Keratinocyte (primary cell): ENCODE results near the gene SIPA1L3. TPM values are rescaled to one million over a fixed set of nuclear protein-coding genes. Genes with fewer than 3 reads are reported as not detected.

Experiments
- DNase-seq: peaks from one replicate; pipeline ENCODE4 v3.0.0-alpha.2; 2011; ENCODE audit warnings: low read depth, missing footprints, low spot score
- FAIRE-seq: peaks from 2 replicates; lab custom pipeline; 2011; peaks lifted over from hg19 to GRCh38; lab: Jason Lieb, UNC
- H2AFZ ChIP-seq: 2 replicates; pipeline ENCODE4 v1.6.0; 2012; ENCODE audit warnings: low read length, control low read depth, inconsistent platforms; ENCODE audit not compliant: control insufficient read depth
- H3K27ac ChIP-seq: 2 replicates; pipeline ENCODE4 v1.5.1; 2011; ENCODE audit warnings: low read length; ENCODE audit not compliant: control insufficient read depth, insufficient read depth
- H3K27me3 ChIP-seq: 3 replicates; pipeline ENCODE4 v1.6.0; 2011; ENCODE audit warnings: low read length; ENCODE audit not compliant: control insufficient read depth, insufficient read depth; ENCODE audit errors: extremely low read depth
- H3K36me3 ChIP-seq, 2 experiments: 2 replicates in 1 of 2; 3 replicates in 1 of 2; pipeline ENCODE4 v1.5.1; 2011; ENCODE audit warnings: low read length in 2 of 2, mild to moderate bottlenecking in 1 of 2; ENCODE audit not compliant: control insufficient read depth in 2 of 2, insufficient read depth in 2 of 2; ENCODE audit errors: extremely low read depth in 1 of 2
- H3K4me1 ChIP-seq: 3 replicates; pipeline ENCODE4 v1.5.1; 2011; ENCODE audit warnings: low read length; ENCODE audit not compliant: control insufficient read depth, insufficient read depth; ENCODE audit errors: extremely low read depth
- H3K4me2 ChIP-seq: 3 replicates; pipeline ENCODE4 v1.6.0; 2011; ENCODE audit warnings: low read depth, low read length; ENCODE audit not compliant: control insufficient read depth, insufficient read depth; ENCODE audit errors: extremely low read depth
- H3K4me3 ChIP-seq, 3 experiments: fragments of 200-600 bp in 1 of 3; sonication (generic) in 1 of 3; 2 replicates in 2 of 3; 3 replicates in 1 of 3; pipeline ENCODE4 v1.5.1; 2011 to 2016; ENCODE audit warnings: low read length in 3 of 3, mild to moderate bottlenecking in 3 of 3, control low read depth in 2 of 3, inconsistent platforms in 1 of 3, low read depth in 1 of 3, mixed read lengths in 1 of 3, mixed run types in 1 of 3, moderate library complexity in 1 of 3; ENCODE audit not compliant: control insufficient read depth in 2 of 3, insufficient read depth in 2 of 3; ENCODE audit errors: extremely low read depth in 1 of 3
- H3K79me2 ChIP-seq: 2 replicates; pipeline ENCODE4 v1.6.0; 2012; ENCODE audit warnings: low read length; ENCODE audit not compliant: control insufficient read depth, insufficient read depth
- H3K9ac ChIP-seq: 3 replicates; pipeline ENCODE4 v1.6.0; 2011; ENCODE audit warnings: low read length; ENCODE audit not compliant: control insufficient read depth, insufficient read depth; ENCODE audit errors: extremely low read depth
- H3K9me1 ChIP-seq: 3 replicates; pipeline ENCODE4 v1.6.0; 2011; ENCODE audit warnings: low read length; ENCODE audit not compliant: control insufficient read depth, insufficient read depth; ENCODE audit errors: extremely low read depth
- H3K9me3 ChIP-seq: 2 replicates; pipeline ENCODE4 v1.5.1; 2012; ENCODE audit warnings: low read depth, low read length; ENCODE audit not compliant: control insufficient read depth
- H4K20me1 ChIP-seq: 3 replicates; pipeline ENCODE4 v1.6.0; 2011; ENCODE audit warnings: low read length; ENCODE audit not compliant: control insufficient read depth, insufficient read depth; ENCODE audit errors: extremely low read depth
- EZH2 ChIP-seq: IDR thresholded peaks from one replicate; pipeline ENCODE4 v1.6.1; 2012; ENCODE audit warnings: inconsistent platforms, mild to moderate bottlenecking, low read length, moderate library complexity
- dilution Hi-C: fragments of 300-500 bp; cut with MboI; formaldehyde crosslinking; loops from one replicate; pipeline ENCODE4 v1.7.0; 2020; ENCODE audit warnings: low sequenced_read_pairs; ENCODE audit not compliant: extremely low pct_ligation_motif_present
- polyA plus RNA-seq, 5 experiments: library from polyadenylated mRNA; depleted of rRNA in 3 of 5; stranded (reverse) in 3 of 5; stranded (forward) in 1 of 5; unstranded in 1 of 5; fragments of >200 nt; gene quantifications; 1 replicate in 1 of 5; 2 replicates in 3 of 5; 3 replicates in 1 of 5; pipeline versions ENCODE4 v1.2.1 to v1.2.3, GENCODE V29; 2011 to 2012; ENCODE audit warnings: missing spikeins in 2 of 5, low read depth in 1 of 5, low replicate concordance in 1 of 5
- TF ChIP-seq, protein P1 (sequence below), 3 experiments: IDR thresholded peaks in 1 of 3; conservative IDR thresholded peaks in 1 of 3; optimal IDR thresholded peaks in 1 of 3; 2 replicates in 2 of 3; 3 replicates in 1 of 3; pipeline versions ENCODE3 to v1.5.1; 2011; ENCODE audit warnings: low read length in 3 of 3, mild to moderate bottlenecking in 3 of 3, moderate library complexity in 2 of 3, control low read depth in 1 of 3, inconsistent platforms in 1 of 3; ENCODE audit not compliant: insufficient read depth in 2 of 3; ENCODE audit errors: extremely low read depth in 1 of 3

SIPA1L3 gene
- polyA plus RNA-seq, 1 donor (not counting 4 experiments of a cell fraction or from before 2014, with no cell fraction given): 8.0 TPM

DNA sequence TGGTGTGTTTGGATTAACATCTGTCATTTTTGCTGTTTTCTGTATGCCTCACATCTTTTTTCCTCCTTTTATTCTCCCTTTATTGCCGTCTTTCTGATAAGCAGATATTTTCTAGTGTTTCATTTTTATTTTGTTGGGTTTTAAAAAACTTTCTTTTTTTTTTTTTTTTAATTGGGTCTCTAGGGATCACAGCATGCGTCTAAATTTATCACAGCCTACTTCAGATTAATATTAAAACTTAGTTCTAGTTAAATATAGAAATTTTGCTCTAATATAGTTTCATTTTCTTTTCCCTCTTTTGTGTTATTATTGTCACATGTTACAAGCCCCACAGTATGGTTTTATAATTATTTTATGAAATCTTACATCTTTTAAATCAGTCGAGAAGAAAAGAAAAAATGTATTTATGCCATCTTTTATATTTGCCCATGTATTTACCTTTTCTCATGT lies 52.7 kb downstream of the SIPA1L3 start:
- TF ChIP-seq, protein P1, sequence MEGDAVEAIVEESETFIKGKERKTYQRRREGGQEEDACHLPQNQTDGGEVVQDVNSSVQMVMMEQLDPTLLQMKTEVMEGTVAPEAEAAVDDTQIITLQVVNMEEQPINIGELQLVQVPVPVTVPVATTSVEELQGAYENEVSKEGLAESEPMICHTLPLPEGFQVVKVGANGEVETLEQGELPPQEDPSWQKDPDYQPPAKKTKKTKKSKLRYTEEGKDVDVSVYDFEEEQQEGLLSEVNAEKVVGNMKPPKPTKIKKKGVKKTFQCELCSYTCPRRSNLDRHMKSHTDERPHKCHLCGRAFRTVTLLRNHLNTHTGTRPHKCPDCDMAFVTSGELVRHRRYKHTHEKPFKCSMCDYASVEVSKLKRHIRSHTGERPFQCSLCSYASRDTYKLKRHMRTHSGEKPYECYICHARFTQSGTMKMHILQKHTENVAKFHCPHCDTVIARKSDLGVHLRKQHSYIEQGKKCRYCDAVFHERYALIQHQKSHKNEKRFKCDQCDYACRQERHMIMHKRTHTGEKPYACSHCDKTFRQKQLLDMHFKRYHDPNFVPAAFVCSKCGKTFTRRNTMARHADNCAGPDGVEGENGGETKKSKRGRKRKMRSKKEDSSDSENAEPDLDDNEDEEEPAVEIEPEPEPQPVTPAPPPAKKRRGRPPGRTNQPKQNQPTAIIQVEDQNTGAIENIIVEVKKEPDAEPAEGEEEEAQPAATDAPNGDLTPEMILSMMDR (optimal IDR thresholded peaks at IDR 0.05 in 1 of 3, IDR thresholded peaks at IDR 0.05 in 1 of 3, conservative IDR thresholded peaks at IDR 0.05 in 1 of 3; ENCODE audit: extremely low read depth in 1 of 3, insufficient read depth in 2 of 3, low read length in 3 of 3): no peak
- TF ChIP-seq EZH2: no peak

DNA sequence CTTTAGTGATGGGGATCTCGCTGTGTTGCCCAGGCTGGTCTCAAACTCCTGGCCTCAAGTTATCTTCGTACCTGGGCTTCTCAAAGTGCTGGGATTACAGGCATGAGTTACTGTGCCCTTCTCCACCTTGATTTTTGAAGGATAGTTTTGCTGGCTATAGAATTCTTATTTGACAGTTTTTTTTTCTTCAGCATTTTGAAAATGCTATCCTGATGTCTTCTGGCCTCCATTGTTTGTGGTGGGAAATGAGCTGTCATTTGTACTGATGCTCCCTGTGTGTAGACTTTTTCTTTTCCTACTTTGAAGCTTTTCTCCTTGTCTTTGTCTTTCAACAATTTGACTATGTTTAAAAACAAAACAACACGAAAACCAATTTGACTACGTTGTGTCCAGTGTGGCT lies 54.2 kb downstream of the SIPA1L3 start:
- Histone ChIP-seq H3K4me3 (no peak overlapping the region), H3K79me2 (peaks cover 14% of the 10 kb centered on the region), H3K9ac (no peak overlapping the region), H2AFZ (no peak overlapping the region), H3K27me3 (no peaks in the 10 kb centered on the region), H3K9me1 (peaks cover 2% of the 10 kb centered on the region), H3K4me1 (peaks cover 5% of the 10 kb centered on the region), H3K36me3 (no peaks in the 10 kb centered on the region), H3K4me2 (no peak overlapping the region), H3K27ac (no peak overlapping the region), H3K9me3 (no peaks in the 10 kb centered on the region), H4K20me1 (peaks cover 4% of the 10 kb centered on the region)
- DNase-seq (no peak), FAIRE-seq (no peak)
- dilution Hi-C loops: no loop called here
- TF ChIP-seq, protein P1 (optimal IDR thresholded peaks at IDR 0.05 in 1 of 3, IDR thresholded peaks at IDR 0.05 in 1 of 3, conservative IDR thresholded peaks at IDR 0.05 in 1 of 3; ENCODE audit: extremely low read depth in 1 of 3, insufficient read depth in 2 of 3, low read length in 3 of 3): no peak
- TF ChIP-seq EZH2: no peak

More for the DNA sequence above, 52.7 kb downstream of the SIPA1L3 start:
- Histone ChIP-seq H3K9me3 (no peaks in the 10 kb centered on the region), H3K4me2 (no peak overlapping the region), H3K4me1 (no peaks in the 10 kb centered on the region), H3K79me2 (peaks cover 17% of the 10 kb centered on the region), H3K4me3 (no peak overlapping the region), H3K9ac (no peak overlapping the region), H3K36me3 (no peaks in the 10 kb centered on the region), H4K20me1 (no peaks in the 10 kb centered on the region), H3K27ac (no peak overlapping the region), H3K27me3 (no peaks in the 10 kb centered on the region), H3K9me1 (no peaks in the 10 kb centered on the region), H2AFZ (no peak overlapping the region)
- no peak for DNase-seq
- FAIRE-seq: no peak
- dilution Hi-C loops: no loop called here
